Endothelial cell of umbilical vein (primary cell): Measurements from ENCODE around the gene MOCS1. TPM values are rescaled to one million over a fixed set of nuclear protein-coding genes. Genes with fewer than 3 reads are reported as not detected.

Experiments
- BruUV-seq: library from RNA; stranded (reverse); fragments of 400-500 nt; replicated peaks from 2 replicates; lab custom pipeline; 2021; lab: Mats Ljungman, UMichigan
- CTCF ChIA-PET: fragments of 300-600, 350-600 bp; sonication (Branson Sonifier 250); formaldehyde crosslinking; loops from one replicate; lab custom pipeline; 2021; ENCODE audit warnings: antibody characterized with exemption, inconsistent platforms; lab: Charles Lee
- POLR2A ChIA-PET: fragments of 300-600, 350-600 bp; sonication (Branson Sonifier 250); formaldehyde crosslinking; loops from one replicate; lab custom pipeline; 2021; ENCODE audit warnings: antibody characterized with exemption, inconsistent platforms; lab: Charles Lee
- DNase-seq: peaks from one replicate; pipeline ENCODE4 v3.0.0-alpha.2; 2011; ENCODE audit warnings: low read depth, low spot score
- FAIRE-seq: peaks from 2 replicates; lab custom pipeline; 2011; peaks lifted over from hg19 to GRCh38; lab: Jason Lieb, UNC
- H2AFZ ChIP-seq: 2 replicates; pipeline ENCODE4 v1.6.0; 2012; ENCODE audit warnings: low read depth, low read length, control low read depth, inconsistent platforms
- H3K27ac ChIP-seq: 2 replicates; pipeline ENCODE4 v1.5.1; 2011; ENCODE audit warnings: low read depth, mild to moderate bottlenecking, control low read depth, low read length, moderate library complexity; ENCODE audit not compliant: insufficient read depth
- H3K27me3 ChIP-seq, 2 experiments: 2 replicates each; pipeline versions ENCODE4 v1.6.0 to v1.6.1; 2011; ENCODE audit warnings: low read length in 2 of 2, mixed read lengths in 1 of 2; ENCODE audit not compliant: control insufficient read depth in 2 of 2, insufficient read depth in 2 of 2
- H3K36me3 ChIP-seq, 2 experiments: 2 replicates in 1 of 2; 3 replicates in 1 of 2; pipeline ENCODE4 v1.5.1; 2011; ENCODE audit warnings: low read length in 2 of 2, mild to moderate bottlenecking in 1 of 2, moderate library complexity in 1 of 2; ENCODE audit not compliant: control insufficient read depth in 2 of 2, insufficient read depth in 2 of 2; ENCODE audit errors: extremely low read depth in 1 of 2
- H3K4me1 ChIP-seq: 3 replicates; pipeline ENCODE4 v1.5.1; 2011; ENCODE audit warnings: mild to moderate bottlenecking, low read length; ENCODE audit not compliant: control insufficient read depth, insufficient read depth; ENCODE audit errors: extremely low read depth
- H3K4me2 ChIP-seq: 2 replicates; pipeline ENCODE4 v1.6.1; 2011; ENCODE audit warnings: low read length, control low read depth, mixed read lengths; ENCODE audit not compliant: insufficient read depth
- H3K4me3 ChIP-seq, 3 experiments: fragments of 200-600 bp in 1 of 3; sonication (generic), shearing (Covaris generic) in 1 of 3; replicated peaks in 1 of 3; 2 replicates each; pipeline ENCODE4 v1.5.1; 2011 to 2016; ENCODE audit warnings: control low read depth in 3 of 3, low read length in 3 of 3, mild to moderate bottlenecking in 2 of 3, inconsistent platforms in 1 of 3, low read depth in 1 of 3, moderate library complexity in 1 of 3; ENCODE audit not compliant: insufficient read depth in 1 of 3
- H3K79me2 ChIP-seq: 2 replicates; pipeline ENCODE4 v1.6.0; 2012; ENCODE audit warnings: low read length, inconsistent platforms; ENCODE audit not compliant: control insufficient read depth, insufficient read depth
- H3K9ac ChIP-seq: replicated peaks from 2 replicates; pipeline ENCODE3; 2011; ENCODE audit warnings: low read length, control low read depth; ENCODE audit not compliant: insufficient read depth; ENCODE audit errors: extremely low read depth
- H3K9me1 ChIP-seq: replicated peaks from 3 replicates; pipeline ENCODE4 v1.6.0; 2011; ENCODE audit warnings: mild to moderate bottlenecking, low read length; ENCODE audit not compliant: control insufficient read depth, insufficient read depth; ENCODE audit errors: extremely low read depth
- H3K9me3 ChIP-seq: replicated peaks from 2 replicates; pipeline ENCODE4 v1.5.1; 2012; ENCODE audit warnings: low read length, inconsistent platforms; ENCODE audit not compliant: control insufficient read depth, insufficient read depth
- H4K20me1 ChIP-seq: replicated peaks from 2 replicates; pipeline ENCODE3; 2011; ENCODE audit warnings: mild to moderate bottlenecking, low read length; ENCODE audit not compliant: control insufficient read depth, insufficient read depth; ENCODE audit errors: extremely low read depth
- EZH2 ChIP-seq: IDR thresholded peaks from 2 replicates; pipeline ENCODE4 v1.6.1; 2012; ENCODE audit warnings: borderline replicate concordance, low read depth, mild to moderate bottlenecking, moderate library complexity, low read length, inconsistent platforms; ENCODE audit not compliant: severe bottlenecking
- FOS ChIP-seq: IDR thresholded peaks from 2 replicates; pipeline ENCODE4 v1.6.1; 2011; ENCODE audit warnings: mild to moderate bottlenecking, low read length, moderate library complexity, borderline replicate concordance; ENCODE audit not compliant: insufficient read depth
- GATA2 ChIP-seq: IDR thresholded peaks from 2 replicates; pipeline ENCODE4 v1.7.0; 2011; ENCODE audit warnings: low read depth, mild to moderate bottlenecking, moderate library complexity, mixed read lengths, low read length; ENCODE audit not compliant: insufficient read length, insufficient read depth
- JUN ChIP-seq: IDR thresholded peaks from 2 replicates; pipeline ENCODE4 v1.6.1; 2011; ENCODE audit warnings: borderline replicate concordance, low read depth; ENCODE audit not compliant: insufficient read length, insufficient read depth
- MYC ChIP-seq: IDR thresholded peaks from one replicate; pipeline ENCODE4 v1.6.1; 2011; ENCODE audit warnings: mild to moderate bottlenecking, low read depth, low read length
- POLR2A ChIP-seq: IDR thresholded peaks from 2 replicates; pipeline ENCODE4 v1.6.1; 2012; ENCODE audit warnings: low read depth, mild to moderate bottlenecking, control low read depth, low read length
- POLR2AphosphoS5 ChIP-seq: IDR thresholded peaks from 2 replicates; pipeline ENCODE4 v1.6.1; 2012; ENCODE audit warnings: low read depth, mild to moderate bottlenecking, control low read depth, low read length, moderate library complexity; ENCODE audit not compliant: insufficient read depth
- dilution Hi-C: fragments of 300-500 bp; cut with MboI; formaldehyde crosslinking; loops from one replicate; pipeline ENCODE4 v1.15.0; 2019; ENCODE audit warnings: low sequenced_read_pairs; ENCODE audit not compliant: extremely low pct_ligation_motif_present
- intact Hi-C: fragments of 100-400 bp; cut with micrococcal nuclease; formaldehyde crosslinking; loops from one replicate; pipeline ENCODE4 v1.10.0; 2022
- polyA plus RNA-seq, 4 experiments: library from polyadenylated mRNA; depleted of rRNA in 3 of 4; stranded (reverse) in 3 of 4; unstranded in 1 of 4; fragments of >200 nt; gene quantifications; 2 replicates each; pipeline versions ENCODE4 v1.2.1 to v1.2.3, GENCODE V29; 2011 to 2012; ENCODE audit warnings: missing spikeins in 1 of 4
- total RNA-seq: library from RNA; stranded (reverse); gene quantifications from 2 replicates; pipeline ENCODE4 v1.2.3, GENCODE V29; 2021
- TF ChIP-seq, protein P1 (sequence below): IDR thresholded peaks from 2 replicates; pipeline ENCODE4 v1.6.1; 2011; ENCODE audit not compliant: insufficient read depth, insufficient read length
- TF ChIP-seq, protein P2 (sequence below), 2 donors: IDR thresholded peaks; 1 replicate in 1 of 2; 2 replicates in 1 of 2; pipeline ENCODE4 v1.5.1; 2011; ENCODE audit warnings: low read length in 2 of 2, mild to moderate bottlenecking in 2 of 2, moderate library complexity in 2 of 2, control low read depth in 1 of 2, inconsistent platforms in 1 of 2, low read depth in 1 of 2; ENCODE audit not compliant: insufficient read depth in 1 of 2; ENCODE audit errors: extremely low read depth in 1 of 2

The MOCS1 gene
- total and polyA plus RNA-seq, 2 donors (not counting 3 experiments of a cell fraction or from before 2014, with no cell fraction given) = 8.3 to 12.8 TPM

DNA sequence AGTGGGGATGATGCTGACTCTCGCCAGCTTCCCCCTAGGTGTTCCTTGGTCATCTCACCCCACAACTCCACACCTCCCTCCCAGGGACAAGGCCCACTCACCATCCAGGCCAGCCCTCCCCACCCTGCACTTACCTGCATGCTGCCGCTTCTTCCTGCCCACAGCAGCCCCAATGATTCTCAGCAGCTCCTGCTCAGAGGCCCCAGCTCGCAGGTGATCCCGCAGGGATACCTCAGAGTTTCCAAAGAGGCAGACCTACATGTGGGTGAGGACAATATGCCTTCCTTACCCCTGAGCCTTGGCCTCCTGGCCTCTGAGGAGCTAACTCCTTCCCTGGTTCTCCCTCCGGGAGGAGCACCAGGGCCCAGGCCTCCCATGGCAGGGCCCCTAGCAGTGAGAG is 24.6 kb downstream of the MOCS1 start:
- Histone ChIP-seq H3K27ac (no peak overlapping the region), H3K4me2 (no peak overlapping the region), H3K4me3 (no peak overlapping the region), H2AFZ (no peak overlapping the region), H3K36me3 (peaks cover 0 to 12% of the 10 kb centered on the region in 2 experiments), H3K9me1 (no peaks in the 10 kb centered on the region), H3K9ac (no peak overlapping the region), H4K20me1 (no peaks in the 10 kb centered on the region), H3K27me3 (no peaks in the 10 kb centered on the region), H3K9me3 (no peaks in the 10 kb centered on the region), H3K79me2 (no peaks in the 10 kb centered on the region), H3K4me1 (no peaks in the 10 kb centered on the region)
- intact Hi-C loops (no loop called here), dilution Hi-C loops (no loop called here)
- FAIRE-seq (no peak), DNase-seq (no peak)
- ChIA-PET CTCF (no interaction called here), POLR2A (no interaction called here)
- BruUV-seq = no TSS peak
- TF ChIP-seq, protein P1, sequence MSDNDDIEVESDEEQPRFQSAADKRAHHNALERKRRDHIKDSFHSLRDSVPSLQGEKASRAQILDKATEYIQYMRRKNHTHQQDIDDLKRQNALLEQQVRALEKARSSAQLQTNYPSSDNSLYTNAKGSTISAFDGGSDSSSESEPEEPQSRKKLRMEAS = no peak
- TF ChIP-seq, protein P2, sequence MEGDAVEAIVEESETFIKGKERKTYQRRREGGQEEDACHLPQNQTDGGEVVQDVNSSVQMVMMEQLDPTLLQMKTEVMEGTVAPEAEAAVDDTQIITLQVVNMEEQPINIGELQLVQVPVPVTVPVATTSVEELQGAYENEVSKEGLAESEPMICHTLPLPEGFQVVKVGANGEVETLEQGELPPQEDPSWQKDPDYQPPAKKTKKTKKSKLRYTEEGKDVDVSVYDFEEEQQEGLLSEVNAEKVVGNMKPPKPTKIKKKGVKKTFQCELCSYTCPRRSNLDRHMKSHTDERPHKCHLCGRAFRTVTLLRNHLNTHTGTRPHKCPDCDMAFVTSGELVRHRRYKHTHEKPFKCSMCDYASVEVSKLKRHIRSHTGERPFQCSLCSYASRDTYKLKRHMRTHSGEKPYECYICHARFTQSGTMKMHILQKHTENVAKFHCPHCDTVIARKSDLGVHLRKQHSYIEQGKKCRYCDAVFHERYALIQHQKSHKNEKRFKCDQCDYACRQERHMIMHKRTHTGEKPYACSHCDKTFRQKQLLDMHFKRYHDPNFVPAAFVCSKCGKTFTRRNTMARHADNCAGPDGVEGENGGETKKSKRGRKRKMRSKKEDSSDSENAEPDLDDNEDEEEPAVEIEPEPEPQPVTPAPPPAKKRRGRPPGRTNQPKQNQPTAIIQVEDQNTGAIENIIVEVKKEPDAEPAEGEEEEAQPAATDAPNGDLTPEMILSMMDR (IDR thresholded peaks at IDR 0.05; ENCODE audit: extremely low read depth in 1 of 2, insufficient read depth in 1 of 2, low read depth in 1 of 2, low read length in 2 of 2) = no peak
- no peak for TF ChIP-seq POLR2A
- no peak for TF ChIP-seq FOS
- no peak for TF ChIP-seq MYC
- TF ChIP-seq POLR2AphosphoS5 = no peak
- TF ChIP-seq JUN = no peak
- TF ChIP-seq EZH2 = no peak
- TF ChIP-seq GATA2 = no peak
